Activated CD8-positive, alpha-beta T cell treated with anti-CD3 and anti-CD28 coated beads for 36 hours (primary cell): ENCODE results near the gene ZNF787. TPM values are rescaled to one million over a fixed set of nuclear protein-coding genes. Genes with fewer than 3 reads are reported as not detected.

Experiments
- ATAC-seq: fragments of 200-7000 bp; cut with Tn5 transposase; one replicate; pipeline ENCODE4 v1.10.0; 2021; ENCODE audit warnings: mild to moderate bottlenecking, moderate library complexity
- CTCF ChIA-PET: fragments of 350-600 bp; sonication (Branson Sonifier 250); formaldehyde crosslinking; loops from one replicate; lab custom pipeline; 2021; ENCODE audit warnings: antibody characterized with exemption; lab: Charles Lee
- POLR2A ChIA-PET: fragments of 350-600 bp; sonication (Branson Sonifier 250); formaldehyde crosslinking; loops from one replicate; lab custom pipeline; 2021; ENCODE audit warnings: antibody characterized with exemption; lab: Charles Lee
- DNase-seq: peaks from one replicate; pipeline ENCODE4 v3.0.0-alpha.2; 2020
- H3K27ac Mint-ChIP-seq: one replicate; pipeline ENCODE4 v1.8.0; 2021; ENCODE audit warnings: mild to moderate bottlenecking, mixed read lengths
- H3K27me3 Mint-ChIP-seq: one replicate; pipeline ENCODE4 v1.8.0; 2021; ENCODE audit warnings: mixed read lengths
- H3K36me3 Mint-ChIP-seq: one replicate; pipeline ENCODE4 v1.8.0; 2021; ENCODE audit warnings: low read depth, mixed read lengths
- H3K4me1 Mint-ChIP-seq: one replicate; pipeline ENCODE4 v1.8.0; 2021; ENCODE audit warnings: low read depth, mixed read lengths
- H3K4me3 Mint-ChIP-seq: one replicate; pipeline ENCODE4 v1.8.0; 2021; ENCODE audit warnings: mild to moderate bottlenecking, moderate library complexity, mixed read lengths
- H3K9me3 Mint-ChIP-seq: one replicate; pipeline ENCODE4 v1.8.0; 2021; ENCODE audit warnings: mixed read lengths
- CTCF ChIP-seq: fragments of 200-600 bp; IDR thresholded peaks from one replicate; pipeline ENCODE4 v1.8.0; 2022; ENCODE audit warnings: antibody characterized with exemption, mild to moderate bottlenecking
- intact Hi-C: fragments of 100-400 bp; cut with micrococcal nuclease; formaldehyde crosslinking; loops from one replicate; pipeline ENCODE4 v1.10.0; 2022
- total RNA-seq, 2 experiments: library from RNA; stranded (reverse); gene quantifications; one replicate each; pipeline ENCODE4 v1.2.3, GENCODE V29; 2021

Gene ZNF787
- total RNA-seq, 2 experiments from 2014 or later: 24.2 to 25.8 TPM

GRCh38 chr19:56126983-56127780 lies 6.1 kb upstream of the ZNF787 start:
- Mint-ChIP-seq H3K4me3 (no peak overlapping the region), H3K4me1 (peaks cover 10% of the 10 kb centered on the region), H3K36me3 (no peaks in the 10 kb centered on the region), H3K9me3 (no peaks in the 10 kb centered on the region), H3K27ac (no peak overlapping the region), H3K27me3 (no peaks in the 10 kb centered on the region)
- POLR2A ChIA-PET: no interaction called here
- CTCF ChIA-PET: no interaction called here
- DNase-seq (no peak), ATAC-seq (no peak)
- intact Hi-C loops: no loop called here
- no peak for TF ChIP-seq CTCF

DNA sequence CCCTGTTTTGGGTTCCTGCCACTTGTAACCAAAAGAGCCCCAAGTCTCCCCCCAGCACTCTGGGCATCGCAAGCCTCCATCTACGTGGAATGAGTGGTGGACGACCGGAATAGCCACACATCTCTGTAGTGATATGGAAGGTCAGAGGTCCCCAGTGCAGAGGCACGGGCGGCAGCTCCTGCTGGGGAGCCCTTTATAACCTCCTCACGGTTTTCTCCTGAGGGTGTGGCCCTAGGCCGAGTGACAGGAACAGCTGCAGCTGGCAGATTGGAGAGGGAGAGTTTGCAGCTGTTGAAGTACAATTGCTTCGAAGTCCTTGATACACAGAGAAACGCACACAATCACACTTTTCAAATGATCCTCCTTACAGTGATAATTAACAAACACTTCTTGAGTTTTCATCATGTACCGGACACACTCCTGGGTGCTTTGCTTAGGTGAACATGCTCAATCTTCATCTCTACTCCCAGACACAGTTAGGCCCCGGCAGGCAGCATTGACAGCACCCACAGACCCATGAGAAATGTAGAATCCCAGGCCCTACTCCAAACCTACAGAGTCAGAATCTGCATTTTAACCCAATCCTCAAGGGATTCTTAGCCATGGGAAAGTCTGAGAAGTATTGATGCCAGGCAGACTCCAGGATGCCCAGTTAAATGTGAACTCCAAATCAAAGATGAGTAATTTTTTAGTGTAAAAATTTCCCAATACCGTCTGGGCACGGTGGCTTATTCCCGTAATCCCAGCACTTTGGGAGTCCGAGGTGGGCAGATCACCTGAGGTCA lies 4.9 kb upstream of the ZNF787 start:
- H3K27me3 Mint-ChIP-seq: no peaks in the 10 kb centered on the region
- H3K4me3 Mint-ChIP-seq: no peak overlapping the region
- CTCF ChIA-PET: interaction anchor here (0.8 to 1.4 kb wide), 3 partner anchors 21 to 127 kb away, joined by 3 to 4 read pairs (median 3); no protein-coding TSS in a partner anchor
- no peaks in the 10 kb centered on the region for H3K36me3 Mint-ChIP-seq
- intact Hi-C loops: no loop called here
- no peak for TF ChIP-seq CTCF
- H3K9me3 Mint-ChIP-seq: no peaks in the 10 kb centered on the region
- DNase-seq: no peak
- H3K4me1 Mint-ChIP-seq: peaks cover 17% of the 10 kb centered on the region
- no peak for ATAC-seq
- POLR2A ChIA-PET: interaction anchor here (1.3 kb wide), 1 partner anchor 14 kb away, joined by 3 read pairs; no protein-coding TSS in a partner anchor
- H3K27ac Mint-ChIP-seq: no peak overlapping the region

DNA sequence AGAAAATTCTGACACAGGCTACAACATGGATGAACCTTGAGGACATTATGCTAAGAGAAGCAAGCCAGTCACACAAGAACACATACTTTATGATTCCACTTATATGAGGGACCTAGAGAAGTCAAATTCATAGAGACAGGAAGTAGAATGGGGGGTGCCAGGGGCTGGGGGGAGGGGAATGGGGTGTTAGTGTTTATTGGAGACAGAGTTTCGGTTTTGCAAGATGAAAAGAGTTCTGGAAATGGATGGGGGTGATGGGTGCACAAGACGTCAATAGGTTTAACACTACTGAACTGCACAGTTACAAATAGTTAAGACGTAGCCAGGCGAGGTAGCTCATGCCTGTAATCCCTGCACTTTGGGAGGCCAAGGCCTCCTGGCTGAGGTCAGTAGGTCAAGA lies 3.5 kb upstream of the ZNF787 start:
- no peak overlapping the region for H3K4me3 Mint-ChIP-seq
- intact Hi-C loops: no loop called here

GRCh38 chr19:56123266-56123891 lies 2.3 kb upstream of the ZNF787 start:
- DNase-seq (no peak), ATAC-seq (no peak)
- Mint-ChIP-seq H3K4me1 (peaks cover 28% of the 10 kb centered on the region), H3K9me3 (no peaks in the 10 kb centered on the region), H3K27me3 (no peaks in the 10 kb centered on the region), H3K4me3 (no peak overlapping the region), H3K27ac (no peak overlapping the region), H3K36me3 (peaks cover 8% of the 10 kb centered on the region)
- ChIA-PET POLR2A (interaction anchor here (1.3 kb wide), 1 partner anchor 18 kb away, joined by 9 read pairs; the partner anchor contains the start of gene ZNF444), CTCF (interaction anchor here (1.4 kb wide), 2 partner anchors 17 to 57 kb away, joined by 6 read pairs; partner anchors contain the start of gene ZNF444)
- intact Hi-C loops: no loop called here
- TF ChIP-seq CTCF: no peak

More for the DNA sequence above, 3.5 kb upstream of the ZNF787 start:
- ATAC-seq (no peak), DNase-seq (no peak)
- Mint-ChIP-seq H3K27me3 (no peaks in the 10 kb centered on the region), H3K4me1 (peaks cover 18% of the 10 kb centered on the region), H3K9me3 (no peaks in the 10 kb centered on the region), H3K27ac (no peak overlapping the region), H3K36me3 (peaks cover 5% of the 10 kb centered on the region)
- POLR2A ChIA-PET: interaction anchor here (0.7 to 1.3 kb wide), 2 partner anchors 15 to 108 kb away, joined by 3 read pairs; no protein-coding TSS in a partner anchor
- CTCF ChIA-PET: interaction anchor here (0.9 to 1.4 kb wide), 2 partner anchors 44 to 129 kb away, joined by 3 to 4 read pairs; no protein-coding TSS in a partner anchor
- TF ChIP-seq CTCF: no peak
